HG03565 (cell line): ENCODE results near the gene POLR2B.
A peak's percentile ranks its signal among the peaks of the same experiment; 100 is the strongest.
"Not testable (repeated sequence)": the region's sequence is repeated elsewhere in the genome, so short reads cannot be mapped to it uniquely, and the experiment has no call there.

Experiments used
- ATAC-seq: cut with Tn5 transposase; IDR thresholded peaks from one replicate; pipeline ENCODE4 v1.9.1; 2021; ENCODE audit warnings: mild to moderate bottlenecking, moderate library complexity; ENCODE audit not compliant: unreplicated experiment

Gene POLR2B

GRCh38 chr4:56986192-56986591 is 7.5 kb downstream of the POLR2B start:
- ATAC-seq = no peak

DNA sequence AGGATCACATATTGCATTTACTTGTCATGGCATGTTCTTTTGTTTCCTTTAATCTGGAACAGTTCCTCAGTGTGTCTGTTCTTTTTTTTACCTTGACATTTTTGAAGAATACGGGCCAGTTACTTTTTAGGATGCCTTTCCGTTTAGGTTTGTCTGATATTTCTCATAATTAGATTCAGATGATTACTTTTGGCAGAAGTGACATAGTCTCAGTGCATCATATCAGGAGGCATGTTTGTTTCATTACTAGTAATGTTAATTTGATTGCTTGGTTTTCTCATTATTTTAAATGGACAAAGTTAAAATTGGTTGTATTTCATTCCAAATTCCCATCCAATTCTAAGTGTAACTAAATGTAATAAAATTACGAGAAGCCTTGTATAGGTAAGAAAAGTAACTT is 8.3 kb downstream of the POLR2B start:
- no peak for ATAC-seq

DNA sequence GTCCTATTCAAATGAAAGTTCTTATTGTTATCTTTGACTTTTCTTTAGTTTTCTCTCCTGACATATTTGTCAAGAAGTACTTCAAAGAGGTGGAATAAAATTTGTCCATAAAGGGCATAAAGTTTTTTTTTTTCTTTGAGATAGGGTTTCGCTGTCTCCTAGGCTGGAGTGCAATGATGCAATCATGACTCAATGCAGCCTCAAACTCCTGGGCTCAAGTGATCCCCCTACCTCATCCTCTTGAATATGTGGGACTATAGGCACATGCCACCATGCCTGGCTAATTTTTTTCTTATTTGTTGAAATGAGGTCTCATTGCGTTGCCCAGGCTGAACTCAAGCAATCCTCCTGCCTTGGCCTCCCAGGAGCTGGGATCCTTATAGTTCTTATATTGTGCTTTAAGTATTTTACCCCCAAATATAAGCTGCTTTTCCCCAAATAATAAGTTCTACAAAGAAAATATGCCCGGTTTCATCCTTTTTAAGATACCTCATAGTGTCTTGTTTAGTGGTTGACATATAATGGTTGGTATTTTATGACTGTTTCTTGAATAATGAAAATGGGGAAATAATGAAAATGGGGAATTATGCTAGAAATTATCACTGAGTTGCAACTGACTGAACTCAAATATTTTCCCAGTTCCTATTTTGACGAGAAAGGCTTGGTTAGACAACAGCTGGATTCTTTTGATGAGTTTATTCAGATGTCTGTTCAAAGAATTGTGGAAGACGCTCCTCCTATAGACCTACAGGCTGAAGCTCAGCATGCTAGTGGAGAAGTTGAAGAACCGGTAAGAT is 11.6 kb downstream of the POLR2B start:
- ATAC-seq = no peak

GRCh38 chr4:56995525-56995924 is 16.8 kb downstream of the POLR2B start:
- ATAC-seq = no peak

DNA sequence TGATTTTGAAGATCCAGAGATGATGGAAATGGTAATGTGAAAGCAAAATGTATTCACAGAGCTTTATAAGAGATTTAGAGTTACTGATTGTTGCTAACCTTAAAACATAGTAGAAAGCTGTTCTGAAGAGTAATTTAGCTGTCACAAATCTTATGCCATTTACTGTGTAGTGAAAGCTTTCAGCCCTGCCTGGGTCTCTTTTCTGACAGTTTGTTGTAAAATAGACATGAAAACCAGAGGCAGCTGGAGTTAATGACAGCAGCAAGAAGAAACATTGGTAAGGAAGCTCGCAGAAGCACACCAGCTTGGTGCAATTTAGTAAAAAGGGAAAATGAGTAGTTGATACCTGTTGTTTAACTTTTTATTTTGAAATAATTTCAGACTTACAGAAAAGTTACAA is 21.1 kb downstream of the POLR2B start:
- ATAC-seq = no peak

DNA sequence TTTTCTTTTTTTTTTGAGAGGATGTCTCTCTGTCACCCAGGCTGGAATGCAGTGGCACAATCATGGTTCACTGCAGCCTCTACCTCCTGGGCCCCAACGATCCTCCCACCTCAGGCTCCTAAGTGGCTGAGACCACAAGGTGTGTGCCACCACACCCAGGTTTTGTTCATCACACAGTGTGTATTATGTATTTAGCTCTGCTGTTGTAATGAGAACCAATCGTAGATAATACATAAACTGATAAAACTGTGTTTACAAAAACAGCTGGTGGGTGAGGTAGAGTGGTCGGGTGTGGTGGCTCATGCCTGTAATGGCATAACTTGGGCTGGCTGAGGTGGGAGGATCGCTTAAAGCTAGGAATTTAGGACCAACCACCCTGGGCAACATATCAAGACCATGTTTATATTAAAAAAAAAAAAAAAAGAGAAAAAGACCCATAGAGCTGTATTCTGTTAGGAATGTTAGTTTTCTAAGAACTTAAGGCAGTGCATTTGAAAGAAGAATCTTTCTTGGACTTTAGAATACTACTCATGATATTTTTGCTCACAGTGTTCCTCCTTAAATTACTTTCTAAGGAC is 34.9 kb downstream of the POLR2B start:
- no peak for ATAC-seq

DNA sequence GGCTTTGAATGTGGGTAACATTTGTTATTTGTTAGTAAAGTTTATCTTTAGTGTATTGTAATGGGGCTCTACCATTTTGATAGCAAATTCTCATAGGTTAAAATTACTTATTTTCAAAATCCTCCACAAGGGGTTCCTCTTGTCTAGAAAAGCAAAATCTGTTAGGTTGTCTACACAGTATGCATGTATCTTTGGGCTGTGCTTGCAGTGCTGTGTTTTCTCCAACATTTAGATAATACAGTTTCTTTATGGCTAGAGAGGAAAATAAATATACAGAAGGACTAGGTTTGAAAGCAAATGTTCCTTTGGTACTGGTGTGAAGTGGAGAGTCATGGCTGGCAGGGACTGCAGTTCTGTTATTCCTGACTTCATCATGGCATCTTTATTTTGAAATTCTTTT is 40.3 kb downstream of the POLR2B start:
- ATAC-seq = no peak

- no peak for ATAC-seq
Observed at GRCh38 chr4:57020467-57021101, 41.9 kb downstream of the POLR2B start.

DNA sequence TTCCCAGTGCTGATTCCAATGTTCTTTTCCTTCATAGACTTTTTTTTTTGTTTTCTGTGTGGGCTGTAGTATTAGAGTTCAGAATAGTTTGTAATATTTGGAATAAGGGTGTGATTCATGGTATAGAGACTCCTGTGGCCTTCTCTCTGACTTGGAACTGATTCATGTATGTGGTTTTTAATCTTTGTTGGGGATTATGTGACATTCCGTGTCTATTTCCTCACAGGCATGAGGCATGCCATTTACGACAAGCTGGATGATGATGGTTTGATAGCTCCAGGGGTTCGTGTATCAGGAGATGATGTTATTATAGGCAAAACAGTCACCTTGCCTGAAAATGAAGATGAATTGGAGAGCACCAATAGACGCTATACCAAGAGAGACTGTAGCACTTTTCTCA is 44.4 kb downstream of the POLR2B start:
- ATAC-seq = no peak

DNA sequence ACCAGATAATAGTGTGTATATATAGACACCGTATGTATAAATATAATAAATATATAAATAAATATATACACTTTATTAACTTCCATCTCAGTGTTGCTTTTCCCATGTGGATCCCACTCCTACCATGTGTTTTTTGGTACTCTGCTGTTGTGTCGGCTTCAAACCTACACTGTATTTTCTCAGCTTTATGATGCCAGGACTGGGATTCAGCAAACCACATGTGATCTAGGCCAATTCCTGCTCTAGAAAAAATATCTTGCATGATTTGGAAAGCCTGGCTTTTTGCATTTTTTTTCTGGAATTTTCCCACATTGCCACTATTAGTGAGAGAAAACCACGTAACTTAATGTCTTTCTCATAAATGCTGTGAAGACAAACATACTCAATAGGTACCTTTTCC is 55.8 kb downstream of the POLR2B start:
- ATAC-seq = no peak

GRCh38 chr4:57037982-57038604 is 59.4 kb downstream of the POLR2B start:
- peak; percentile 44 for ATAC-seq

- ATAC-seq = no peak
Observed at GRCh38 chr4:57039345-57039744, 60.6 kb downstream of the POLR2B start.

GRCh38 chr4:57040510-57040909 is 61.8 kb downstream of the POLR2B start:
- ATAC-seq = no peak

DNA sequence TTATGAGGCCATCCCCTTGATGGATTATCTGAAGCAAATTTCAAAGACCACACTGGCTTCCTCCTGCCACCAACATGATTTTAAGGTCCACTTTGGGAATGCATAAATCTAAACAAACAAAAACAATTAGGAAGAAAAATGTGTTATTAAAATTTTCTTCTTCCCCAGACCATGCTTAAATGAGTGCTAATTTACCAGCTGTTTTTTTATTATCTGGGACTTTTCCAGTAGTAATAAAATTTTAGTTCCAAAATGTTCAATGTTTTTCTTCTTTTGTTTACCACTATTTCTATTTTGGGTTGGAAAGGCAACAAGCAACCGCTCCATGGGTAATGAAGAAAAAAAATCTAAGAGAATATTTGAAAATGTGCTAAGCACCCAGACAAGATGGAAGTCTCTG is 62.3 kb downstream of the POLR2B start:
- ATAC-seq = no peak

DNA sequence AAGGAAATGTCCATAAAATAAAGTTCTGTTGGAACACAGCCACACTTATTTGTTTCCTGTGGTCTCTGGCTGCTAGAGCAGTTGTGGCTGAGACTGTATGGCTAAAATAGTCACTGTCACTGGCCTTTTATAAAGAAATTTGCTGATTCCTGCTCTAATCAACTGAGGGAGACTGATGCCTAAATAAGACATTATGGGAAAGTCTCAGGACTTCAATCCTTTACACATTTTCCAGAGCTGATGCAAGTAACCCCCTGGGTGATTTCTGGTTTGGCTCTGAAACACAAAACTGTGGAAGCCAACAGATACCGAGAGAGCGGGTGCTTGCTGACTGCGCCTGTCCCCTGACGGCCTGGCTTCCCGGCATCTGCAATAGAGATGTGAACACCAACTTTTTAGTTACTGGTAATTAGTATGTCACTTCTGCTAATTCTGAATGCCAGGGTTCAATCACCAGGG is 64.0 kb downstream of the POLR2B start:
- ATAC-seq = no peak

DNA sequence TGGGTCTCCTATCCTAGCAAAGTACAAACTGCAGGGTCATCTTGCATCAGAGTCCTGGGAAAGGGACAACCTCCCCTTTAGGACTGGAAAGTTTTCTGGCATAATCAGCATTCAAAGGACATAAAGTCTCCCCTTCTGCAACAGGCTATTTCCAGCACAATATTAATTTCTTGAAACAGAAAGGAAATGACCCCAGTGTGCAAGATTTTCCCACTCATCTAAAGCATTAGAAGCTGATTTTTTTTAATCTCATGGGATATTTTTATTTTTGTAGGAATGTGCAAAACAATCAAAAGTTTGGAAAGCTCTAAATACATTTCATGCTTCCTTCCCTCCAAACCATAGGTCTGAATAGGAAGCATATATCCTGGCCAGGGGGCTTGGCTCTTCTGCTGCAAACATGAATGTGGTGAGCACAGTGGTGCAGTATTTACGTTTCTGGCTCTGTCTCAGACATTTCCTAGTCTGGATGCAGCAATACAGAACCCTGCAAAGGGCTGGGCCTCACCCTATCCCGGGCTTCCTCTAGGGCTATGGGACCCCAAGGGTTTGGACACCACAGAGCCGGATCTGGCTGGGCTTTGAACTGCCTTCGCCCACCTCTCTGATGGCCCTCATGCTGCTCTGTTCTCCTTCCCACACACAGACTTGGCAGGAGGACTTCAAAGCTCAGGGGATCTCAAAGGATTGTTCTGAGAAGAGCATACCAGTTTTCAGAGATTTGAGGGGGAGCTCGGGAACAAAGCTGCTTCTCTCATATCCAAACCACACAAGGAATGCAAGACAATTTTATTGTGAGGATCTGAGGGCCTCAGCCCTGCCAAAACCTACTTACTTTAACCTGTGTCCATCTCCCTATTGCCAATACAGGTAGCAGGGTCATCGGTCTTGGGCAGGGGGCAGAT is 64.9 kb downstream of the POLR2B start:
- no peak for ATAC-seq

DNA sequence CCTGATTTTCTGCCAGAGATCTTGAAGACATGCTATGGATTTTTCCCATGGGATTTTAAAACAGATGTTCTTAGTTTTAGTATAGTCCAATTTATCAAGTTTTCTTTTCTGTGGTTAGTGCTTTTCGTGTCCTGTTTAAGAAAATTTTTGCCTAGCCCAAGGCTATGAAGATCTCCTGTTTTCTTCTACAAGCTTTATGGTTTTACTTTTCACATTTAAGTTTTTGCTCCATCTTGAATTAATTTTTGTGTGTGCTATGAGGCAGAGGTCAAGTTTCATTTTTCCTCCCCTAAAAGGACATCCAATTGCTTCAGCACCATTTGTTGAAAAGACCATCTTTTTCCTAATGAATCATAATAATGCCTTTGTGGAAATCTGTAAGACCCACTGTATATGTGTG is 65.6 kb downstream of the POLR2B start:
- ATAC-seq = no peak

DNA sequence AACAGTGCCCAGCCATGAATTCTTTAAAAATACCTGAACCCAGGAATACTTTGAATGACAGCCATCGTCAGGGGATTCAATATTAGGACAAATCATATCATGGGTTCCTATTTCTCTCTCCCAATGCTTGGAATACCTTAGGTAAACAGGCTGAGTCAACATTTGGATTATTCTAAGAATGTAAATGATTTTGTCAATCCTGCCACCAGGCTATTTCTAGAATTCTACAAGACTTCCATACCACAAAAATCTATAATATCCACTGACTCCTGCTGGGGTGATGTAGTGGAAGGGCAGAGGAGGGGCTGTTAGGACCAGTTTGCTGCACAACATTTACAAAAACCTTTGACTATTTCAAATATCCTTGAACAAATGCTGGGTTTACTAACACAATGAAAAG is 66.3 kb downstream of the POLR2B start:
- no peak for ATAC-seq

GRCh38 chr4:57047046-57047445 is 68.3 kb downstream of the POLR2B start:
- not testable (repeated sequence) for ATAC-seq

DNA sequence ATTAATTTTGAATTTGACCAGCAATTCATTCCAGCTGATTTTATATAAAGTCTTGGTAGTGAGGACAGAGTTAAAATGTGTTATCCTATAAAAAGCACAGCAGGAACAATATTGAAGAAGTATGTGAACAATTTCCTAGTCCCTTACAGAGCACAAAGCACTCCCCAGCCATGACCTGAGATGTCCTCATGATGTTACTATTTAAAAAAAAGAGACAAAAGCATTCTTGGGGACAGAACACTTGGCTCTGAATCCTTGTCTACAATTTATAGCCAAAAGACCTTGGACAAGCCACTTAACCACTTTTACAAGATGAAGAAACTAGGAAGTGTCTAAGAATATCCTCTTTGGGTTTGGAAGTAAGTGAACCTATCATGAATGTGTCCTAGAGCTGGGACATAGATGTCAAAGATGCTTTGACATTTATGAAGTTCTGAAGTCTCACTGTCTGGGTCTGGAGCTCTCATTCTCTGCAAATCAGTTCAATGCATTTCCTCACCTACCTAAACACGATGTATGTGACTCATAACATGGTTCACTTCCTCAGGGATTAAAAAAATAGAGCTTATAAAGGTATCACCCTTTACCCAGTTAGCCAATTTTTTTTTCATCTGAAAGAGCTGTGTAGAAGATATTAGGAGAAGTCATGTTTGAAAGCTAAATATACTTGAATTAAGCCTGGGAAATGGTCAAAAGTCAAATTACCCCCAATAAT is 70.1 kb downstream of the POLR2B start:
- ATAC-seq = no peak
